Measurements from ENCODE around the gene SERP2. TPM values are rescaled to one million over a fixed set of nuclear protein-coding genes. Genes with fewer than 3 reads are reported as not detected.

SERP2 gene
- total and polyA plus RNA-seq, 2 of the 8 experiments (the other 6 are each of a cell fraction or from before 2014, with no cell fraction given) = 2.0 to 2.3 TPM

GRCh38 chr13:44436589-44437337, 63.1 kb downstream of the SERP2 start (continued):
- TF ChIP-seq CHD7 (IDR thresholded peaks at IDR 0.05; ENCODE audit: insufficient replicate concordance, low read length) (no peak), BRCA1 (IDR thresholded peaks at IDR 0.05; ENCODE audit: low read depth, low read length) (no peak), KDM1A (IDR thresholded peaks at IDR 0.05; ENCODE audit: borderline replicate concordance, low read length) (peak; percentile 35; the same call in 1 of the 2 replicates), CTBP2 (IDR thresholded peaks at IDR 0.05; ENCODE audit: borderline replicate concordance, insufficient read depth, insufficient read length, low read length) (no peak), POLR2AphosphoS5 (IDR thresholded peaks at IDR 0.05; ENCODE audit: low read depth, low read length) (peak; percentile 100), CHD2 (IDR thresholded peaks at IDR 0.05; ENCODE audit: low read length) (peak; percentile 41; the same call in 1 of the 2 replicates), CREB1 (IDR thresholded peaks at IDR 0.05) (no peak), SIN3A (conservative IDR thresholded peaks at IDR 0.05 in 1 of 2, IDR thresholded peaks at IDR 0.05 in 1 of 2; ENCODE audit: low read depth in 1 of 2, low read length in 2 of 2) (peak; percentile 76 to 82; a peak in 1 of 4 replicates), KDM5A (IDR thresholded peaks at IDR 0.05; ENCODE audit: low read length) (no peak)
